ENCODE data around the gene RTTN. TPM values are rescaled to one million over a fixed set of nuclear protein-coding genes. Genes with fewer than 3 reads are reported as not detected.

The RTTN gene
- polyA plus RNA-seq, 1 donor from 2014 or later: 5.0 TPM

DNA sequence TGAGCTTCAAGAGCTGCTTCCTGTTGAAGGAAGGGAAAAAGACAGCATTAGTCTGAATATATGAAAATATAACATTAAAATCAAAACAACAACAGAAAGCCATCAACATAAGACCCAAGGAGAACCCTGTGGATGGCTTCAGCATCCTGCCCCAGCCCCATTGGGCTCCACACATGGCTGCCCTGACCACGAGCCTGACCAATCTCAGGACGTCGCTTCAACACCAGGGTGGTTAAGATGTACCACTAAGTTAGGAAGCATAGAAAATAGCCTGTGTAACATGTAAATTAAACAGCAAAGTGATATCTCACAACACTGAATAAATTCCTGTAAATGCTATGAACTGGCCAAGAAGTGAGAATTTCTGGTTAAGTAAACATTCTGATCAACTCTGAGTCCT lies 180.7 kb downstream of the RTTN start:
- Mint-ChIP-seq H3K4me3 (no peak overlapping the region), H3K36me3 (peaks cover 26% of the 10 kb centered on the region), H3K4me1 (peaks cover 0 to 7% (median 5%) of the 10 kb centered on the region in 3 donors), H3K27me3 (no peaks in the 10 kb centered on the region), H3K9me3 (no peaks in the 10 kb centered on the region), H3K27ac (no peak overlapping the region)

- no peaks in the 10 kb centered on the region for H3K9me3 Mint-ChIP-seq
- H3K4me3 Mint-ChIP-seq: no peak overlapping the region
- peaks cover 26% of the 10 kb centered on the region for H3K36me3 Mint-ChIP-seq
- H3K27ac Mint-ChIP-seq: peak overlapping the region in 1 of 3 donors; percentile 45
- peaks cover 0 to 6% (median 5%) of the 10 kb centered on the region in 3 donors for H3K4me1 Mint-ChIP-seq
- no peaks in the 10 kb centered on the region for H3K27me3 Mint-ChIP-seq
These were observed 181.4 kb downstream of the RTTN start for GRCh38 chr18:70024093-70024492.

GRCh38 chr18:70022636-70023035 lies 182.9 kb downstream of the RTTN start:
- H3K9me3 Mint-ChIP-seq: no peaks in the 10 kb centered on the region
- no peaks in the 10 kb centered on the region for H3K27me3 Mint-ChIP-seq
- H3K36me3 Mint-ChIP-seq: peaks cover 26% of the 10 kb centered on the region
- no peaks in the 10 kb centered on the region for H3K4me1 Mint-ChIP-seq
- no peak overlapping the region for H3K4me3 Mint-ChIP-seq
- H3K27ac Mint-ChIP-seq: no peak overlapping the region

GRCh38 chr18:70021498-70021897 lies 184.0 kb downstream of the RTTN start:
- H3K27me3 Mint-ChIP-seq: no peaks in the 10 kb centered on the region
- no peaks in the 10 kb centered on the region for H3K9me3 Mint-ChIP-seq
- no peak overlapping the region for H3K27ac Mint-ChIP-seq
- no peaks in the 10 kb centered on the region for H3K4me1 Mint-ChIP-seq
- H3K36me3 Mint-ChIP-seq: peaks cover 27% of the 10 kb centered on the region
- no peak overlapping the region for H3K4me3 Mint-ChIP-seq

- Mint-ChIP-seq H3K36me3 (peaks cover 26% of the 10 kb centered on the region), H3K27me3 (no peaks in the 10 kb centered on the region), H3K4me3 (no peak overlapping the region), H3K4me1 (no peaks in the 10 kb centered on the region), H3K27ac (no peak overlapping the region), H3K9me3 (no peaks in the 10 kb centered on the region)
These were observed 184.4 kb downstream of the RTTN start for GRCh38 chr18:70021043-70021442.

DNA sequence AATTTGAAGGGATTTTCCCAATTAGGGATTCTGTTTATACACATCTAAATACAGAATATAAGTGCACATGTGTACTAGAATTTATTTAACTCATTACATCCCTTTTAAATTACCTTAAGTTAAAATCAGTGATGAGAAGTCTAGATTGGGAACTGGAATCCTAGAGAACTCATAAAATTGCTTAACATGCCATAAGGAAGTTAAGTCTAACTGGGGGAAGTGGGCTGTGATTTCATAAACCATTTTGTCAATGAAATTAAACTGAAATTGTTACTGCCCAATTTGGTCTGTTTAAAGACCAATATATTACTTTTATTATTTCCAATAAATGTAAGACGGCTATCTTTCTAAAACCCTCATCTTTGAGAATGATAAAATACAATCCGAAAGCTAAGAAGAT lies 185.5 kb downstream of the RTTN start:
- H3K9me3 Mint-ChIP-seq: no peaks in the 10 kb centered on the region

GRCh38 chr18:70019136-70019535 lies 186.4 kb downstream of the RTTN start:
- Mint-ChIP-seq H3K4me1 (no peaks in the 10 kb centered on the region), H3K4me3 (no peak overlapping the region), H3K27ac (no peak overlapping the region), H3K36me3 (peaks cover 23% of the 10 kb centered on the region), H3K9me3 (no peaks in the 10 kb centered on the region), H3K27me3 (no peaks in the 10 kb centered on the region)

More for the DNA sequence above, 185.5 kb downstream of the RTTN start:
- H3K4me3 Mint-ChIP-seq: no peak overlapping the region
- H3K27me3 Mint-ChIP-seq: no peaks in the 10 kb centered on the region
- peaks cover 27% of the 10 kb centered on the region for H3K36me3 Mint-ChIP-seq
- H3K27ac Mint-ChIP-seq: no peak overlapping the region
- H3K4me1 Mint-ChIP-seq: no peaks in the 10 kb centered on the region

DNA sequence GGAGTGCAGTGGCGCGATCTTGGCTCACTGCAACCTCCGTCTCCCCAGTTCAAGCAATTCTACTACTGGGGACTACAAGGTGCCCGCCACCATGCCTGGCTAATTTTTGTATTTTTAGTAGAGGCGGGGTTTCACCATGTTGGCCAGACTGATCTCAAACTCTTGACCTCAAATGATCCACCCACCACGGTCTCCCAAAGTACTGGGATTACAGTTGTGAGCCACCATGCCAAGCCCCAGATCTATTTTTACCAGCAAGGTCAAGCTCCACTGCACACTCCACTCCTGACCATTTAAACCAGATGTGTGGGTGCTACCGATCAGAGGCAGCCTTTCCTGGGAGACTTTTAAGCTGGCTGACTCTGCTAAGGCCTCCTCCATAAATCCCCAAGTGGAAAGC lies 190.4 kb downstream of the RTTN start:
- no peaks in the 10 kb centered on the region for H3K4me1 Mint-ChIP-seq
- H3K36me3 Mint-ChIP-seq: peaks cover 23% of the 10 kb centered on the region
- H3K27ac Mint-ChIP-seq: no peak overlapping the region
- peaks cover 0 to 6% (median 1%) of the 10 kb centered on the region in 3 donors for H3K9me3 Mint-ChIP-seq
- H3K4me3 Mint-ChIP-seq: no peak overlapping the region
- no peaks in the 10 kb centered on the region for H3K27me3 Mint-ChIP-seq

- Mint-ChIP-seq H3K27ac (no peak overlapping the region), H3K9me3 (peaks cover 0 to 6% (median 5%) of the 10 kb centered on the region in 3 donors), H3K27me3 (no peaks in the 10 kb centered on the region), H3K36me3 (peaks cover 10% of the 10 kb centered on the region), H3K4me3 (no peak overlapping the region), H3K4me1 (no peaks in the 10 kb centered on the region)
These were observed 199.9 kb downstream of the RTTN start for GRCh38 chr18:70005580-70005979.

GRCh38 chr18:70004696-70005095 lies 200.8 kb downstream of the RTTN start:
- Mint-ChIP-seq H3K4me1 (no peaks in the 10 kb centered on the region), H3K9me3 (peaks cover 0 to 2% (median 0%) of the 10 kb centered on the region in 3 donors), H3K27me3 (no peaks in the 10 kb centered on the region), H3K27ac (no peak overlapping the region), H3K4me3 (no peak overlapping the region), H3K36me3 (peaks cover 9% of the 10 kb centered on the region)

- Mint-ChIP-seq H3K27me3 (no peaks in the 10 kb centered on the region), H3K4me1 (peaks cover 0 to 2% (median 0%) of the 10 kb centered on the region in 3 donors), H3K27ac (no peak overlapping the region), H3K9me3 (peaks cover 0 to 4% (median 1%) of the 10 kb centered on the region in 3 donors), H3K36me3 (peaks cover 9% of the 10 kb centered on the region), H3K4me3 (no peak overlapping the region)
These were observed 205.8 kb downstream of the RTTN start for GRCh38 chr18:69999656-70000055.

GRCh38 chr18:69998523-69998987 lies 206.9 kb downstream of the RTTN start:
- Mint-ChIP-seq H3K9me3 (peaks cover 0 to 4% (median 3%) of the 10 kb centered on the region in 3 donors), H3K4me3 (no peak overlapping the region), H3K27ac (no peak overlapping the region), H3K36me3 (peaks cover 9% of the 10 kb centered on the region), H3K27me3 (no peaks in the 10 kb centered on the region), H3K4me1 (peaks cover 0 to 2% (median 0%) of the 10 kb centered on the region in 3 donors)

DNA sequence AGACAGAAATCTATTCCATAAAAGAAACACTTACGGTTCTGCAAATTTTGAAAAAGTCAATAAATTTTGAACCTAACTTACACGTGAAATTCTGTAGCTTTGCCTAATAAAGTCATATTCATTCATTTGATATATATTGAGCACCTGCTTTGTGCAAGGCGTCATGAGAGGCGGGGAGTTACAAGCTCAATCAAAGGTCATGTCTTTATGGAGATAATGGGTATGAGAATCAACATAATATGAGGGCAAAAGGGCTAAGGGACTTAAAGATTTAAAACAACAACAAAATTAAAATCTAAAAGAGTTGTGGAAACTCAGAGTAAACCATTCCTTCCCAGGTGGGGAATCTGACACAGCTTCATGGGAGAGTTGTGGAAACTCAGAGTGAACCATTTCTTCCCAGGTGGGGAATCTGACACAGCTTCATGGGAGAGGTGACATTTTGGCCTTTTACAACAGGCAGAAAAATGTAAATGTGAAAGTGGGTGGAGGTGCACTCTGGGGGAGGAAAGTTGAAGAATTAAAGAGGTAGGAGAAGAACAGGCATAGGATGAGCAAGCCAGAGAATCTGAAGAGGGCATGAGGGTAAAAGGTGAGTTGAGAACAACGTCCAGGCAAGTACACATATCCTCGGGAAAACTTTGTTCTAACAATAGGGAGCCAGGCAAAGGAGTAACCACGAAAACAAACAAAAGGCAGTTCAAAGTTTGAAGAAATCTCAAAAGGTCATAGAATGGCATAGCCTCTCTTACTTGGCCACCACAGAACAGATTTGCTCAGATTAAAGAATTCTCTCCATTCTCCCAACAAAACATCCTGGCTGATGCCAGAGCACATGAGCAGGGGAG lies 208.3 kb downstream of the RTTN start:
- Mint-ChIP-seq H3K9me3 (peaks cover 3 to 10% (median 3%) of the 10 kb centered on the region in 3 donors), H3K27ac (no peak overlapping the region), H3K4me3 (no peak overlapping the region)

GRCh38 chr18:69996417-69996816 lies 209.1 kb downstream of the RTTN start:
- Mint-ChIP-seq H3K27me3 (no peaks in the 10 kb centered on the region), H3K27ac (no peak overlapping the region), H3K4me1 (peaks cover 0 to 2% (median 0%) of the 10 kb centered on the region in 3 donors), H3K36me3 (peaks cover 12% of the 10 kb centered on the region), H3K4me3 (no peak overlapping the region), H3K9me3 (peaks cover 3 to 10% (median 4%) of the 10 kb centered on the region in 3 donors)

More for the DNA sequence above, 208.3 kb downstream of the RTTN start:
- Mint-ChIP-seq H3K4me1 (peaks cover 0 to 2% (median 0%) of the 10 kb centered on the region in 3 donors), H3K27me3 (no peaks in the 10 kb centered on the region), H3K36me3 (peaks cover 18% of the 10 kb centered on the region)

DNA sequence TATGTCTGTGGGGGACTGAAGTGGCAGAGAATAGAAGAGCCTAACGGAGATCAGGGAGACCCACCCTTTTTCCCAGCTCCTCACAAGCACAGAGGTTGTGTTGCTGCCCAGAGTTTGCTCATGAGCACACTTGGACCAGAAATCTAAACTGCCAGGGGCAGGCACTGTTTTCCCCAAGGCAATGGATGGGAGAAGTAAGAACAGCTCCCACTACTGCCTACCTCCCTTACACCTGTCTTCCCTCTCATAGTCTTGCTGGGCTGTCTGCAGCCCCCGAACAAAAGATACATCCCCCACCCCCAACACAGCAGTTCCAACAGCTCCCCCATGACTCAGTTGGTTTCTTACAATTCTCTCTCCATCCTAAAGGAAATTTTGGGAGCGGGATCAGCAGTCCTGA lies 209.7 kb downstream of the RTTN start:
- H3K36me3 Mint-ChIP-seq: peaks cover 13% of the 10 kb centered on the region
- no peaks in the 10 kb centered on the region for H3K27me3 Mint-ChIP-seq
- peaks cover 3 to 10% (median 7%) of the 10 kb centered on the region in 3 donors for H3K9me3 Mint-ChIP-seq
- H3K4me3 Mint-ChIP-seq: peak overlapping the region in 1 of 4 donors; percentile 28
- H3K27ac Mint-ChIP-seq: no peak overlapping the region
- H3K4me1 Mint-ChIP-seq: peaks cover 0 to 2% (median 0%) of the 10 kb centered on the region in 3 donors

- peaks cover 0 to 2% (median 0%) of the 10 kb centered on the region in 3 donors for H3K4me1 Mint-ChIP-seq
- no peak overlapping the region for H3K27ac Mint-ChIP-seq
- H3K27me3 Mint-ChIP-seq: no peaks in the 10 kb centered on the region
- H3K4me3 Mint-ChIP-seq: no peak overlapping the region
- peaks cover 5 to 27% (median 20%) of the 10 kb centered on the region in 3 donors for H3K9me3 Mint-ChIP-seq
- H3K36me3 Mint-ChIP-seq: peaks cover 22% of the 10 kb centered on the region
These were observed 212.7 kb downstream of the RTTN start for GRCh38 chr18:69992776-69993175.
